ENCODE data around the gene MMP21.

- TF ChIP-seq, protein P1, sequence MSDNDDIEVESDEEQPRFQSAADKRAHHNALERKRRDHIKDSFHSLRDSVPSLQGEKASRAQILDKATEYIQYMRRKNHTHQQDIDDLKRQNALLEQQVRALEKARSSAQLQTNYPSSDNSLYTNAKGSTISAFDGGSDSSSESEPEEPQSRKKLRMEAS (IDR thresholded peaks at IDR 0.05) = no peak
- TF ChIP-seq, protein P2, sequence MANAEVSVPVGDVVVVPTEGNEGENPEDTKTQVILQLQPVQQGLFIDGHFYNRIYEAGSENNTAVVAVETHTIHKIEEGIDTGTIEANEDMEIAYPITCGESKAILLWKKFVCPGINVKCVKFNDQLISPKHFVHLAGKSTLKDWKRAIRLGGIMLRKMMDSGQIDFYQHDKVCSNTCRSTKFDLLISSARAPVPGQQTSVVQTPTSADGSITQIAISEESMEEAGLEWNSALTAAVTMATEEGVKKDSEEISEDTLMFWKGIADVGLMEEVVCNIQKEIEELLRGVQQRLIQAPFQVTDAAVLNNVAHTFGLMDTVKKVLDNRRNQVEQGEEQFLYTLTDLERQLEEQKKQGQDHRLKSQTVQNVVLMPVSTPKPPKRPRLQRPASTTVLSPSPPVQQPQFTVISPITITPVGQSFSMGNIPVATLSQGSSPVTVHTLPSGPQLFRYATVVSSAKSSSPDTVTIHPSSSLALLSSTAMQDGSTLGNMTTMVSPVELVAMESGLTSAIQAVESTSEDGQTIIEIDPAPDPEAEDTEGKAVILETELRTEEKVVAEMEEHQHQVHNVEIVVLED (CRISPR knock-in tag; IDR thresholded peaks at IDR 0.05; ENCODE audit: borderline replicate concordance) = no peak
- TF ChIP-seq CTCF (CRISPR knock-in tag; IDR thresholded peaks at IDR 0.05) (no peak), EZH2 (conservative IDR thresholded peaks at IDR 0.05; ENCODE audit: low read depth, low read length) (no peak)
- TF ChIP-seq, protein P3, sequence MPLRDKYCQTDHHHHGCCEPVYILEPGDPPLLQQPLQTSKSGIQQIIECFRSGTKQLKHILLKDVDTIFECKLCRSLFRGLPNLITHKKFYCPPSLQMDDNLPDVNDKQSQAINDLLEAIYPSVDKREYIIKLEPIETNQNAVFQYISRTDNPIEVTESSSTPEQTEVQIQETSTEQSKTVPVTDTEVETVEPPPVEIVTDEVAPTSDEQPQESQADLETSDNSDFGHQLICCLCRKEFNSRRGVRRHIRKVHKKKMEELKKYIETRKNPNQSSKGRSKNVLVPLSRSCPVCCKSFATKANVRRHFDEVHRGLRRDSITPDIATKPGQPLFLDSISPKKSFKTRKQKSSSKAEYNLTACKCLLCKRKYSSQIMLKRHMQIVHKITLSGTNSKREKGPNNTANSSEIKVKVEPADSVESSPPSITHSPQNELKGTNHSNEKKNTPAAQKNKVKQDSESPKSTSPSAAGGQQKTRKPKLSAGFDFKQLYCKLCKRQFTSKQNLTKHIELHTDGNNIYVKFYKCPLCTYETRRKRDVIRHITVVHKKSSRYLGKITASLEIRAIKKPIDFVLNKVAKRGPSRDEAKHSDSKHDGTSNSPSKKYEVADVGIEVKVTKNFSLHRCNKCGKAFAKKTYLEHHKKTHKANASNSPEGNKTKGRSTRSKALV (CRISPR knock-in tag; IDR thresholded peaks at IDR 0.05) = no peak
- TF ChIP-seq, protein P4, sequence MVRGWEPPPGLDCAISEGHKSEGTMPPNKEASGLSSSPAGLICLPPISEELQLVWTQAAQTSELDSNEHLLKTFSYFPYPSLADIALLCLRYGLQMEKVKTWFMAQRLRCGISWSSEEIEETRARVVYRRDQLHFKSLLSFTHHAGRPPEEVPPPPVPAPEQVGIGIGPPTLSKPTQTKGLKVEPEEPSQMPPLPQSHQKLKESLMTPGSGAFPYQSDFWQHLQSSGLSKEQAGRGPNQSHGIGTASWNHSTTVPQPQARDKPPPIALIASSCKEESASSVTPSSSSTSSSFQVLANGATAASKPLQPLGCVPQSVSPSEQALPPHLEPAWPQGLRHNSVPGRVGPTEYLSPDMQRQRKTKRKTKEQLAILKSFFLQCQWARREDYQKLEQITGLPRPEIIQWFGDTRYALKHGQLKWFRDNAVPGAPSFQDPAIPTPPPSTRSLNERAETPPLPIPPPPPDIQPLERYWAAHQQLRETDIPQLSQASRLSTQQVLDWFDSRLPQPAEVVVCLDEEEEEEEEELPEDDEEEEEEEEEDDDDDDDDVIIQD (CRISPR knock-in tag; IDR thresholded peaks at IDR 0.05; ENCODE audit: low read depth) = no peak
Observed at GRCh38 chr10:125762692-125763648, 12.7 kb downstream of the MMP21 start.
